Right lobe of liver (tissue), 4 donors: Measurements from ENCODE around the gene LHX4.

Experiments
- POLR2A ChIP-seq: fragments of 450-650 bp; IDR thresholded peaks from one replicate; pipeline ENCODE4 v1.6.1; 2017; ENCODE audit warnings: antibody characterized with exemption, mild to moderate bottlenecking
- TF ChIP-seq, protein P1 (sequence below), 4 donors: fragments of 200-600 bp in 3 of 4; fragments of 450-650 bp in 1 of 4; IDR thresholded peaks; one replicate each; pipeline versions ENCODE4 v1.5.1 to v1.8.0; 2016 to 2022; ENCODE audit warnings: antibody characterized with exemption in 4 of 4, mild to moderate bottlenecking in 2 of 4
- donor health status: DM: no; HTN: no; CAD: no.
- donor health status: DM: no; HTN: no; CAD: no.
- donor health status: DM: no; HTN: yes; CAD: no.

DNA sequence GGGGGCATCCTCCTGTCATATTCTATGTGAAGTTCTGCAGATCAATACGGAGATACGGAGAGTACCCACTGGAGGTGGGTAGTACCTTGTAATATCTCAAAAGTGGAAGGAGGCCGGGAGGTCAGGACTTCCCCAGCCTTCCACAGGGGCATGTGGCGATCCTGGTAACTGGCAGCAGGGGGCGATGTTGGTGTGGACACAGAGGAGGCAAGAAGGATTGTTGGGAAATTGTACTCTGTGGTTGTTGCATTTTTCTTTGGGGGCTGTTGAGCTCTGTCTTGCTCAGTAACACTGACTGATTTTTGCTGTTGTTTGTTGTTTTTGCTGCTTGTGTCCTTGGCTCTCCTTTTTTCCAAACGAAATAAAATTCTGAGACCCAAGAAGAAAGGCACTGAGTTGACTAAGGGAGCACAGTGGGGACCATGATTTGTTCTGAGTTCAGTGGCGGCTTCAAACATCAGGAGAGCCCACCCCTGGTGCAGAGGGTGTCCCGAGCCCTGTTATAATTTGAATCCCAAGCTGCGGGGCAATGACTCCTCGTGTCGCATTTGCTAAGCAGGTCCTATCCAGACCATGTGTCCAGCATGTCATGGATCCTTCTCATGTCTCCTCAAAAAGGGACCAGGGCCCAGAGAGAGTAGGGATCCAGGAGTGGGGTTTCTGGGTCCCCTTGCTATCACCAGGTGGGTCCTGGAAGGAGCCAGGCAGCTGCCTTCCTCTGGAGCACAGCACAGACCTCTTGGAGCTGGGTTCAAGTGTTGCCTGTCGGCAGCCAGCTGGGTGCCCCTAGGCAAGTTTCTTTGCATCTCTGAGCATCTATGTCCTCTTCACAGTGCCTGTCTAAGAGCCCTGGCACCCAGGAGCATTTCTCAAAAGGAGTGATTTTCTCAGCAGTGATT, 22.8 kb downstream of the LHX4 start:
- TF ChIP-seq, protein P1, sequence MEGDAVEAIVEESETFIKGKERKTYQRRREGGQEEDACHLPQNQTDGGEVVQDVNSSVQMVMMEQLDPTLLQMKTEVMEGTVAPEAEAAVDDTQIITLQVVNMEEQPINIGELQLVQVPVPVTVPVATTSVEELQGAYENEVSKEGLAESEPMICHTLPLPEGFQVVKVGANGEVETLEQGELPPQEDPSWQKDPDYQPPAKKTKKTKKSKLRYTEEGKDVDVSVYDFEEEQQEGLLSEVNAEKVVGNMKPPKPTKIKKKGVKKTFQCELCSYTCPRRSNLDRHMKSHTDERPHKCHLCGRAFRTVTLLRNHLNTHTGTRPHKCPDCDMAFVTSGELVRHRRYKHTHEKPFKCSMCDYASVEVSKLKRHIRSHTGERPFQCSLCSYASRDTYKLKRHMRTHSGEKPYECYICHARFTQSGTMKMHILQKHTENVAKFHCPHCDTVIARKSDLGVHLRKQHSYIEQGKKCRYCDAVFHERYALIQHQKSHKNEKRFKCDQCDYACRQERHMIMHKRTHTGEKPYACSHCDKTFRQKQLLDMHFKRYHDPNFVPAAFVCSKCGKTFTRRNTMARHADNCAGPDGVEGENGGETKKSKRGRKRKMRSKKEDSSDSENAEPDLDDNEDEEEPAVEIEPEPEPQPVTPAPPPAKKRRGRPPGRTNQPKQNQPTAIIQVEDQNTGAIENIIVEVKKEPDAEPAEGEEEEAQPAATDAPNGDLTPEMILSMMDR (IDR thresholded peaks at IDR 0.05) = peak; percentile 84 to 85 (median 85)
- TF ChIP-seq POLR2A = no peak
